ENCODE data around the gene ZNF667.

Gene ZNF667

GRCh38 chr19:56476651-56477428 lies at the start of gene ZNF667:
ZNF667 (minus strand) TSS chr19:56477345; CDS start chr19:56462370, 14,975 bp downstream.
- peak; percentile 15 for DNase-seq

DNA sequence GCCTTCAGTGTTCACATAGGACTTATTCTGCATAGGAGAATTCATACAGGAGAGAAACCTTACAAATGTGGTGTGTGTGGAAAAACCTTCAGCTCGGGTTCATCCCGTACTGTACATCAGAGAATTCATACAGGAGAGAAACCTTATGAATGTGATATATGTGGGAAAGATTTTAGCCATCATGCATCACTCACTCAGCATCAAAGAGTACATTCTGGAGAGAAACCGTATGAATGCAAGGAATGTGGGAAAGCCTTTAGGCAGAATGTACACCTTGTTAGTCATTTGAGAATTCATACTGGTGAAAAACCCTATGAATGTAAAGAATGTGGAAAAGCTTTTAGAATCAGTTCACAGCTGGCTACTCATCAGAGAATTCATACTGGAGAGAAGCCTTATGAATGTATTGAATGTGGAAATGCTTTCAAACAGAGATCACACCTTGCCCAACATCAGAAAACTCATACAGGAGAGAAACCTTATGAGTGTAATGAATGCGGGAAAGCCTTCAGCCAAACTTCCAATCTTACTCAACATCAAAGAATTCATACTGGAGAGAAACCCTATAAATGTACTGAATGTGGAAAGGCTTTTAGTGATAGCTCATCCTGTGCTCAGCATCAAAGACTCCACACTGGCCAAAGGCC lies 48.2 kb upstream of the ZNF667 start:
- no peak for DNase-seq

DNA sequence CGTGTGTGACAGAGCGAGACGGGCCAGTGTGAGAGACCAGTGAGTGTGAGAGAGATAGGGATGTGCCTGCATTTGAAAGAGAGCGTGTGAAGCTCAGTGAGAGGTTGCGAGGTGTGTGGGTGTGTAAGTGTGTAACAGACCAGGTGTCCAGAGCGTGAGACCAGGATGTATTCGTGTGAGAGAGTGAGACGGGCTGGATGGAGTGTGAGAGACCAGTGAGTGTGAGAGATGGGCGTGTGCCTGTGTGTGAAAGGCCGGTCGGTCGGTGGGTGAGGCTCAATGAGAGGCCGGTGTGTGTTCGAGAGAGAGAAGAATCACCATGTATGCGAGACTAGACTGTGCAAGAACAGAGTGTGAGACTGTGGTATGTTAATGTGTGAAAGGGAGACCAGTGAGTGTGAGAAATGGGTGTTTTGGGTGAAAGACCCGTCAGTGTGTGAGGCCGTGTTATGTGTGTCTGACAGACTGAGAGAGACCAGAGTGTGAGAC lies 31.2 kb upstream of the ZNF667 start:
- no peak for DNase-seq

DNA sequence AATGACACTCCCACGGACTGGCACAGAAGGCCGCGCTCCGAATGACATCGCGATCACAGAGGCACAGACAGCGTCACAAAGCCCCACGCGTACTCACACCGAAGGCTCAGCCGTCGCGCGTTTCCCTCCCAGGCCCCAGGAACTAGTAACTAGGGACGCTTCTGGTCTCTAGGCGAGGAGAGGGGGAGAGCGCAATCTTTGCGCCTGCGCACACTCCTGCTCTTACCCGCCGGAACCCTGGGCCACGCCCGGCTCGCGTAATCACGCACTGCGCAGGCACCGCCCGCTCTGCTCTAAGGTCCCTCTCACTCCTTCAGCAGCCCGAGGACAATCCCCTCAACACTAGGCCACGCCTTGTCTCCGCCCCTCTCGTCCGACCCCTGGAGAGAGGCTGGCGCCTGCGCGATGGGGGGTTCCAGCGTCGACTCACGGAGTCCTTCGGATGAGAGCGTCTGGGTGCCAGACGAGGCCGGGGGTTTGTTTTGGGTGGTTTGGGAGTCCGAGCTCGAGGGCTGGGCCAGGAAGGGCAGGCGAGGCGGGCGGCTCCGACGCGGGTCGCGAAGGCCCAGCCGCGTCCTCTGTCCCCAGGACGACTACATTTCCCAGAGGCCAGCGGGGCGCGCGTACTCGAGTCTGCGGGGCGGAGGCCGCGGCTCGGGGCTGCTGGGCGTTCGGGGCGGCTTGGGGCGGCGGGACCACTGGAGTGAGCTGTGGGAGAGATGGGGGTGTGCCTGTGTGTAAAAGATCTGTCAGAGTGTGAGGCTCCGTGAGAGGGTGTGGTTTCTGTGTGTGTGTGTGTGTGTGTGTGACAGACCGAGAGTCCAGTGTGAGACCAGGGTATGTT lies 30.5 kb upstream of the ZNF667 start, which contains the start of gene ZNF471:
TSS of gene ZNF471 (plus strand) at position 410 of the 844 bp plus-strand sequence. CDS start 3,717 bp downstream, outside the sequence.
- peak; percentile 85 for DNase-seq

- DNase-seq: no peak
Observed at GRCh38 chr19:56504581-56504980, 27.4 kb upstream of the ZNF667 start.

DNA sequence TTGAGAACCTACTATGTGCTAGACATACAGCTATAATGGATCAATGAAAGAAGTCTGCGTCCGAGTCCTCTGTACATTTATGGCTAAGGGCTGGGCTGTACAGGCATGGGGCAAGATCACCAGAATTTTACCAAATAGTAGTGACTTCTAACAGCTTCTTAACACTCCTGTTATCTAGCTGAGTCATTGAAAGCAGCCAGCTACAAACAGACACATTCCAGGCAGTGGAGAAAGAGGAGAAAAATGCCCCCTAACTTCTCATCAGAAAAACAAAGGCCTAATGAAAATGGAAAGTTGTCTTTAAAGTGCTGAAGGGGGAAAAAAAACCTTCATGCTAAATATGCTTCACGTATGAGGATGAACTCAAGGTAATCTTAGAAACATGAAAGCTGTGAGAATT lies 14.3 kb upstream of the ZNF667 start:
- no peak for DNase-seq

GRCh38 chr19:56477429-56478338 lies 539 bp upstream of the ZNF667 start:
- DNase-seq: peak; percentile 40

- no peak for DNase-seq
Observed at GRCh38 chr19:56476093-56476492, 1.1 kb downstream of the ZNF667 start.

GRCh38 chr19:56474308-56474707 lies 2.8 kb downstream of the ZNF667 start:
- DNase-seq: no peak

- DNase-seq: no peak
Observed at GRCh38 chr19:56441206-56441792, 35.8 kb downstream of the ZNF667 start.

GRCh38 chr19:56423985-56424353 lies 53.2 kb downstream of the ZNF667 start:
- DNase-seq: no peak

DNA sequence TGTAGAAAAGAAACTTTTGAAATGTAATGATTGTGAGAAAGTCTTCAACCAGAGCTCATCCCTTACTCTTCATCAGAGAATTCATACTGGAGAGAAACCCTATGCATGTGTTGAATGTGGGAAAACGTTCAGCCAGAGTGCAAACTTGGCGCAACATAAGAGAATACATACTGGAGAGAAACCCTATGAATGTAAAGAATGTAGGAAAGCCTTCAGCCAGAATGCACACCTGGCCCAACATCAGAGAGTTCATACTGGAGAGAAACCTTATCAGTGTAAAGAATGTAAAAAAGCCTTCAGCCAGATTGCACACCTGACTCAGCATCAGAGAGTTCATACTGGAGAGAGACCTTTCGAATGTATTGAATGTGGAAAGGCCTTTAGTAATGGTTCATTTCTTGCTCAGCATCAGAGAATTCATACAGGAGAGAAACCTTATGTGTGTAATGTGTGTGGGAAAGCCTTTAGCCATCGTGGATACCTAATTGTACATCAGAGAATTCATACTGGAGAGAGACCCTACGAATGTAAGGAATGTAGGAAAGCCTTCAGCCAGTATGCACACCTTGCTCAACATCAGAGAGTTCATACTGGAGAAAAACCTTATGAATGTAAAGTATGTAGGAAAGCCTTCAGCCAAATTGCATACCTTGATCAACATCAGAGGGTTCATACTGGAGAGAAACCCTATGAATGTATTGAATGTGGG lies 53.7 kb downstream of the ZNF667 start:
- DNase-seq: no peak

- DNase-seq: no peak
Observed at GRCh38 chr19:56405062-56405461, 72.1 kb downstream of the ZNF667 start.

GRCh38 chr19:56404705-56405056 lies 72.5 kb downstream of the ZNF667 start:
- DNase-seq: no peak

- DNase-seq: peak; percentile 93
Observed at GRCh38 chr19:56403764-56404704, 73.1 kb downstream of the ZNF667 start, which contains the start of gene ZNF583. ZNF583 (plus strand) TSS chr19:56404332; CDS start chr19:56407115, 2,783 bp downstream.

DNA sequence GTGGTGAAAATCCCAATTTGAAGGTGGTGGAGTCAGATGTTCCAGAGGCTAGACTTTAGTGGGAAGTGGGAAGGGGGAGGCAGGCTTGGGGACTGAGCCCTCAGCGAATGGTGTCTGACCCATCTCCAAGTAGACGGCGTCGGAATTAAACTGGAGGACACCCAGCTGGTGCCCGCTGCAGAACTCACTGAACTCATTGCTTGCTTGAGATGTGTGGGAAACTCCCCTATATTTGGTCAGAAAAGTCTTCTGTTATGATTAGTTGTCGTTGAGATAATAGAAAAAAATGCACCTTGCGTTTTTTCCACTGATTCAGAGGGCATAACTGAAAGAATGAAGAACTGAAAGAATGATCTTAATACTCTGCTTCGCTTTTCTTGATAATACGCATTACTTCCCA lies 73.9 kb downstream of the ZNF667 start:
- peak; percentile 9 for DNase-seq

DNA sequence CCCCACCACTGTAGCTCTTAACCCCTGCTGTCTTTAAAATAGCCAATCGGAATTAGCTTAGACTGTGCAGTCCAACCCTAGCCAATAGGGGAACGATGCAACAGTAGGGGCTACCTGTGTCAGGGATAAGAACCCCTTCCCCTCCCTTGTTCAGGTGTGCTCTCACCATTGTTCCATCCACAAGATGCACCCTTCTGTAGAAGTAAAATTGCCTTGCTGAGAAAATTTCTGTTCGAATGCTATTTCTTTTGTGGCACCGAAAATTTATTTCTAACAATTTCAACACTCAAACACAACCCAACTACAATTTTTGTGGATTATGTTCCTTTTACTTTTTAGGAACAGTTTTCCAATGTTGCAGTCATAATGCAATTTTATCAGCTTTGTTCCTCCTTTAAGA lies 76.7 kb downstream of the ZNF667 start:
- no peak for DNase-seq

- DNase-seq: no peak
Observed at GRCh38 chr19:56398809-56399208, 78.3 kb downstream of the ZNF667 start.

- peak; percentile 95 for DNase-seq
Observed at GRCh38 chr19:56393119-56394012, 83.8 kb downstream of the ZNF667 start, which contains the start of gene ZNF582. ZNF582 (minus strand) TSS chr19:56393534; CDS start chr19:56391752, 1,782 bp downstream.
